Ovary (tissue), 3 donors: ENCODE data around the gene SLC4A8.

Source experiments
- CTCF ChIP-seq, 3 donors: fragments of 450-650 bp in 2 of 3; fragments of 200-600 bp in 1 of 3; IDR thresholded peaks; one replicate each; pipeline versions ENCODE4 v1.5.1 to v1.8.0; 2016 to 2022; ENCODE audit warnings: antibody characterized with exemption in 3 of 3, mild to moderate bottlenecking in 1 of 3
- EP300 ChIP-seq: sonication (generic); formaldehyde crosslinking; IDR thresholded peaks from one replicate; pipeline ENCODE4 v1.6.1; 2017; ENCODE audit warnings: antibody characterized with exemption
- donor health status: DM: no; HTN: no; CAD: no.

- TF ChIP-seq CTCF (IDR thresholded peaks at IDR 0.05) (no peak), EP300 (no peak)
Measured at GRCh38 chr12:51399891-51400290, 24.7 kb upstream of the SLC4A8 start.
